Measurements from ENCODE around the gene GPX3. TPM values are rescaled to one million over a fixed set of nuclear protein-coding genes. Genes with fewer than 3 reads are reported as not detected.

The GPX3 gene
- total and polyA plus RNA-seq, 2 of the 8 experiments (the other 6 are each of a cell fraction or from before 2014, with no cell fraction given): 27.8 to 77.9 TPM

- no peak overlapping the region for H2BK12ac ChIP-seq (ENCODE audit: low read depth, low read length)
- H3K14ac ChIP-seq (ENCODE audit: insufficient read length): no peak overlapping the region
- no peaks in the 10 kb centered on the region for H3K23me2 ChIP-seq (ENCODE audit: low read depth, low read length)
- FAIRE-seq (no peak), DNase-seq (ENCODE audit: low read depth in 1 of 2, low spot score in 2 of 2) (no peak)
- no peak overlapping the region for H2BK15ac ChIP-seq (ENCODE audit: low read length)
- ChIA-PET POLR2A (ENCODE audit: partially characterized antibody) (no interaction called here), CTCF (ENCODE audit: partially characterized antibody) (interaction anchor here (1.6 to 28.6 kb wide), 5 partner anchors 4 to 80 kb away, joined by 5 to 777 read pairs (median 442); partner anchors contain the start of gene TNIP1)
- H3K56ac ChIP-seq (replicated peaks; ENCODE audit: insufficient read length, low read depth, low read length): no peak overlapping the region
- no peak overlapping the region for H2BK20ac ChIP-seq (ENCODE audit: low read length)
- no peaks in the 10 kb centered on the region for H3K9me3 ChIP-seq (ENCODE audit: insufficient read depth in 2 of 2, low read depth in 1 of 2, low read length in 1 of 2)
- H3K18ac ChIP-seq (ENCODE audit: extremely low read depth, low read length): no peak overlapping the region
- 91 to 100% methylated on average over 1 to 25 of the region's 25 CpGs for WGBS, 2 experiments (ENCODE audit: extremely low coverage in 1 of 2, insufficient coverage in 1 of 2, insufficient read length in 1 of 2, insufficient replicate concordance in 2 of 2, low coverage in 1 of 2, low lambda C conversion rate in 2 of 2, missing lambda C conversion rate in 1 of 2)
- peaks cover 0 to 7% (median 2%) of the 10 kb centered on the region in 4 experiments; a peak in 3 of 8 replicates for H3K36me3 ChIP-seq (ENCODE audit: control insufficient read depth in 2 of 4, insufficient read depth in 4 of 4, low read length in 3 of 4)
- H3K79me2 ChIP-seq (ENCODE audit: control insufficient read depth in 1 of 2, insufficient read depth in 2 of 2, low read length in 2 of 2): no peaks in the 10 kb centered on the region
- H2AK5ac ChIP-seq (ENCODE audit: low read depth, low read length): no peak overlapping the region
- no peak overlapping the region for H4K91ac ChIP-seq (replicated peaks; ENCODE audit: insufficient read length, low read length)
- H2AFZ ChIP-seq (ENCODE audit: low read length): no peak overlapping the region
- H3K23ac ChIP-seq (ENCODE audit: insufficient read length): no peak overlapping the region
- H3K79me1 ChIP-seq (ENCODE audit: low read depth, low read length): no peaks in the 10 kb centered on the region
- H4K20me1 ChIP-seq (replicated peaks in 1 of 2; ENCODE audit: control insufficient read depth in 1 of 2, insufficient read depth in 2 of 2, low read length in 2 of 2): peaks cover 2 to 6% of the 10 kb centered on the region in 2 experiments
- H3K27me3 ChIP-seq (replicated peaks in 1 of 4; ENCODE audit: control insufficient read depth in 3 of 4, extremely low read depth in 1 of 4, insufficient read depth in 3 of 4, low read length in 3 of 4): no peaks in the 10 kb centered on the region
- H3K4me1 ChIP-seq (replicated peaks in 1 of 4; ENCODE audit: control insufficient read depth in 3 of 4, insufficient read depth in 4 of 4, low read length in 3 of 4): no peaks in the 10 kb centered on the region
- no peak overlapping the region for H2BK120ac ChIP-seq (replicated peaks; ENCODE audit: low read depth, low read length)
- TF ChIP-seq EP300 (IDR thresholded peaks at IDR 0.05; ENCODE audit: borderline replicate concordance in 1 of 2, low read depth in 2 of 2, low read length in 2 of 2): no peak
- no peak for TF ChIP-seq CEBPB (IDR thresholded peaks at IDR 0.05; ENCODE audit: low read depth, low read length)
- no peak for TF ChIP-seq SRF (IDR thresholded peaks at IDR 0.05; ENCODE audit: low read depth, low read length)
- no peak for TF ChIP-seq RBBP5 (IDR thresholded peaks at IDR 0.05; ENCODE audit: borderline replicate concordance, low read depth, low read length)
- no peak for TF ChIP-seq CREB1 (IDR thresholded peaks at IDR 0.05)
- TF ChIP-seq RXRA (IDR thresholded peaks at IDR 0.05; ENCODE audit: insufficient read depth, low read depth, low read length): no peak
- no peak overlapping the region for H3K4me3 ChIP-seq (ENCODE audit: extremely low read depth in 1 of 4, insufficient read depth in 2 of 4, low read depth in 3 of 4, low read length in 4 of 4)
- H3K4ac ChIP-seq (replicated peaks; ENCODE audit: insufficient read length, low read depth, low read length): no peak overlapping the region
- no peak overlapping the region for H3K9ac ChIP-seq (replicated peaks in 1 of 4; ENCODE audit: extremely low read depth in 1 of 4, low read depth in 3 of 4, low read length in 3 of 4)
- no peak overlapping the region for H3K4me2 ChIP-seq (ENCODE audit: insufficient read depth in 1 of 2, low read depth in 2 of 2, low read length in 2 of 2)
- H4K5ac ChIP-seq (ENCODE audit: insufficient read length, low read depth, low read length): no peak overlapping the region
- H4K8ac ChIP-seq (ENCODE audit: extremely low read depth, insufficient read depth, low read length): peak overlapping the region; percentile 12; the same call in 1 of the 2 replicates
- no peak overlapping the region for H3K27ac ChIP-seq (ENCODE audit: low read depth, low read length)
- H2BK5ac ChIP-seq (ENCODE audit: low read depth, low read length): no peak overlapping the region
Observed at GRCh38 chr5:151056379-151057325, 36.3 kb downstream of the GPX3 start.
